ENCODE data around the gene TADA2B.

- no peak for TF ChIP-seq CTCF (conservative IDR thresholded peaks at IDR 0.05; ENCODE audit: low read depth, low read length)
- TF ChIP-seq EZH2 (IDR thresholded peaks at IDR 0.05; ENCODE audit: borderline replicate concordance, low read depth, low read length, poor library complexity, severe bottlenecking): no peak
Observed at GRCh38 chr4:7023486-7023885, 19.7 kb upstream of the TADA2B start.
